ENCODE measurements around the gene C12orf76. TPM values are rescaled to one million over a fixed set of nuclear protein-coding genes. Genes with fewer than 3 reads are reported as not detected.
"Not testable (repeated sequence)": the region's sequence is repeated elsewhere in the genome, so short reads cannot be mapped to it uniquely, and the experiment has no call there.

The C12orf76 gene
- polyA plus RNA-seq, 3 donors, result 9.3 to 19.4 (median 10.6) TPM

DNA sequence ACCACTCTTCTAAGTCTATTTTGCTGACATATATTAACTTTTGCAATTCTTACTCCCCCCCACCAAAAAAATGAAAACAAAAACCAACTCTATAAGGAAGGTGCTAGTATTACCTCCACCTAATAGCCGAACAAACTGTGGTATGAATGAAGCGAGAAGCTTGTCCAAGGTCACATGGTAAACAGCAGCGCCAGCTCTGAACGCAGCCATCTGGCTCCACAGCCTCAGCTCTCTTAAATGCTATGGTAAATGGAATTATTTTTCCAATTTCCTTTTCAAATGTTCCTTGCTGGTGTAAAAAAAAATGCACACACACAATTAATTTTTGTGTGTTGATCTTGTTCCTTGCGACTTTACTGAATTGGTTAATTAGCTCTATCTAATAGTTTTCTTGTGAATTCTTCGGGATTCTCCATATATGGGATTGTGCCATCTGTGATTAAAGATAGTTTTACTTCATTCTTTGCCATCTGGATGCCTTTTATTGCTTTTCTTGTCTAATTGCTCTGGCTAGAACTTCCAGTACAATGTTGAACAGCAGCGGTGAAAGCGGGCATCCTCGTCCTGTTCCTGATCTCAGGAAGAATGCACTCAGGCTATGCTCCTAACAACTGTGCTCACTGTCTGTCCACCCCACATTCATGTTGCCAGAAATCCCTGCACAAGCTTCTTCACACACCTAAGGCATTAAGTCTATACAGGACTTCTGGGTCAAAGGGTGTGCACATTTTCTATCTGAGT lies 10.7 kb upstream of the C12orf76 start:
- Mint-ChIP-seq H3K4me1 (peaks cover 33% of the 10 kb centered on the region), H3K4me3 (no peak overlapping the region), H3K9me3 (peaks cover 0 to 2% (median 0%) of the 10 kb centered on the region in 7 donors), H3K27me3 (ENCODE audit: low read depth in 3 of 3) (peaks cover 0 to 2% (median 2%) of the 10 kb centered on the region in 3 donors), H3K36me3 (no peaks in the 10 kb centered on the region), H3K27ac (peak overlapping the region in 1 of 7 donors; percentile 60)
- no peak overlapping the region for H3K4me3 ChIP-seq (replicated peaks in 1 of 3; ENCODE audit: low read depth in 2 of 3, low read length in 3 of 3)
- no peak overlapping the region for H3K27ac ChIP-seq (ENCODE audit: low read depth in 1 of 2, low read length in 2 of 2)
- H3K9ac ChIP-seq (ENCODE audit: insufficient read depth, low read length, poor library complexity, severe bottlenecking), result no peak overlapping the region
- H3K9me3 ChIP-seq (replicated peaks in 1 of 2; ENCODE audit: control insufficient read depth in 1 of 2, insufficient read depth in 1 of 2, low read length in 2 of 2), result no peaks in the 10 kb centered on the region
- intact Hi-C loops (cut with micrococcal nuclease), result loop anchor here in 1 of 2 donors (10.0 kb wide), 1 partner anchor 66 kb away; the partner anchor contains the start of gene IFT81
- peaks cover 17 to 26% of the 10 kb centered on the region in 2 donors for H3K4me1 ChIP-seq (ENCODE audit: control insufficient read depth in 1 of 2, insufficient read depth in 2 of 2, low read length in 2 of 2)
- WGBS (ENCODE audit: insufficient coverage), result 95% methylated on average over 3 of the region's 9 CpGs
- no peak for DNase-seq
- no peak overlapping the region for H3K4me2 ChIP-seq (replicated peaks; ENCODE audit: extremely low read depth, low read length, poor library complexity, severe bottlenecking)
- H2AFZ ChIP-seq (ENCODE audit: insufficient read depth, low read depth, low read length, poor library complexity, severe bottlenecking), result no peak overlapping the region
- H3K36me3 ChIP-seq (replicated peaks in 1 of 2; ENCODE audit: control insufficient read depth in 1 of 2, insufficient read depth in 2 of 2, low read length in 2 of 2), result no peaks in the 10 kb centered on the region
- no peaks in the 10 kb centered on the region for H3K79me2 ChIP-seq (ENCODE audit: insufficient read depth, low read length)
- TF ChIP-seq, protein P1, sequence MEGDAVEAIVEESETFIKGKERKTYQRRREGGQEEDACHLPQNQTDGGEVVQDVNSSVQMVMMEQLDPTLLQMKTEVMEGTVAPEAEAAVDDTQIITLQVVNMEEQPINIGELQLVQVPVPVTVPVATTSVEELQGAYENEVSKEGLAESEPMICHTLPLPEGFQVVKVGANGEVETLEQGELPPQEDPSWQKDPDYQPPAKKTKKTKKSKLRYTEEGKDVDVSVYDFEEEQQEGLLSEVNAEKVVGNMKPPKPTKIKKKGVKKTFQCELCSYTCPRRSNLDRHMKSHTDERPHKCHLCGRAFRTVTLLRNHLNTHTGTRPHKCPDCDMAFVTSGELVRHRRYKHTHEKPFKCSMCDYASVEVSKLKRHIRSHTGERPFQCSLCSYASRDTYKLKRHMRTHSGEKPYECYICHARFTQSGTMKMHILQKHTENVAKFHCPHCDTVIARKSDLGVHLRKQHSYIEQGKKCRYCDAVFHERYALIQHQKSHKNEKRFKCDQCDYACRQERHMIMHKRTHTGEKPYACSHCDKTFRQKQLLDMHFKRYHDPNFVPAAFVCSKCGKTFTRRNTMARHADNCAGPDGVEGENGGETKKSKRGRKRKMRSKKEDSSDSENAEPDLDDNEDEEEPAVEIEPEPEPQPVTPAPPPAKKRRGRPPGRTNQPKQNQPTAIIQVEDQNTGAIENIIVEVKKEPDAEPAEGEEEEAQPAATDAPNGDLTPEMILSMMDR (IDR thresholded peaks at IDR 0.05), result no peak
- no peaks in the 10 kb centered on the region for H4K20me1 ChIP-seq (ENCODE audit: insufficient read depth, low read length)
- no peaks in the 10 kb centered on the region for H3K27me3 ChIP-seq (ENCODE audit: control insufficient read depth in 2 of 2, insufficient read depth in 2 of 2, low read length in 2 of 2)

DNA sequence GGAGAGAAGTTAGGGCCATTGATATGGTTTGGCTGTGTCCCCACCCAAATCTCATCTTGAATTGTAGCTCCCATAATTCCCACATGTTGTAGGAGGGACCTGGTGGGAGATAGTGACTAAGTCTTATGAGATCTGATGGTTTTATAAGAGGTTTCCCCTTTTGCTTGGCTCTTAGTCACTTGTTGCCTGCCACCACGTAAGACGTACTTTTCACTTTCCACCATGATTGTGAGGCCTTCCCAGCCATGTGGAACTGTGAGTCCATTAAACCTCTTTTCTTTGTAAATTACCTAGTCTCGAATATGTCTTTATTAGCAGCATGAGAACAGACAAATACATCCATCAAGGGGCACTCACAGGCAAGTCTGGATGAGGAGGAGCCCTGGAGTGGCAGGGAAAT lies 8.3 kb upstream of the C12orf76 start:
- intact Hi-C loops (cut with micrococcal nuclease), result loop anchor here in 1 of 2 donors (10.0 kb wide), 1 partner anchor 68 kb away; the partner anchor contains the start of gene IFT81
- no CpG with 5 or more reads among the region's 3 CpGs for WGBS (ENCODE audit: insufficient coverage)
- H3K79me2 ChIP-seq (ENCODE audit: insufficient read depth, low read length), result not testable (repeated sequence)

GRCh38 chr12:110055375-110056352 lies 7.3 kb upstream of the C12orf76 start:
- Histone ChIP-seq H3K4me1 (ENCODE audit: control insufficient read depth in 1 of 2, insufficient read depth in 2 of 2, low read length in 2 of 2) (peaks cover 17 to 26% of the 10 kb centered on the region in 2 donors), H3K27ac (ENCODE audit: low read depth in 1 of 2, low read length in 2 of 2) (peak overlapping the region in 1 of 2 donors; percentile 11)
- DNase-seq, result peak; percentile 10 to 81 (median 35)
- WGBS (ENCODE audit: insufficient coverage), result 0% methylated on average over 1 of the region's 11 CpGs
- not testable (repeated sequence) for H3K9me3 Mint-ChIP-seq; H2AFZ ChIP-seq (ENCODE audit: insufficient read depth, low read depth, low read length, poor library complexity, severe bottlenecking); H3K4me3 ChIP-seq (replicated peaks in 1 of 3; ENCODE audit: low read depth in 2 of 3, low read length in 3 of 3); H3K36me3 Mint-ChIP-seq; H3K27me3 Mint-ChIP-seq (ENCODE audit: low read depth in 3 of 3); H3K9ac ChIP-seq (ENCODE audit: insufficient read depth, low read length, poor library complexity, severe bottlenecking); H4K20me1 ChIP-seq (ENCODE audit: insufficient read depth, low read length); H3K4me2 ChIP-seq (replicated peaks; ENCODE audit: extremely low read depth, low read length, poor library complexity, severe bottlenecking); H3K79me2 ChIP-seq (ENCODE audit: insufficient read depth, low read length); H3K27me3 ChIP-seq (ENCODE audit: control insufficient read depth in 2 of 2, insufficient read depth in 2 of 2, low read length in 2 of 2); H3K36me3 ChIP-seq (replicated peaks in 1 of 2; ENCODE audit: control insufficient read depth in 1 of 2, insufficient read depth in 2 of 2, low read length in 2 of 2); H3K9me3 ChIP-seq (replicated peaks in 1 of 2; ENCODE audit: control insufficient read depth in 1 of 2, insufficient read depth in 1 of 2, low read length in 2 of 2)
- H3K4me3 Mint-ChIP-seq, result peak overlapping the region; percentile 38 to 69
- peaks cover 35% of the 10 kb centered on the region for H3K4me1 Mint-ChIP-seq
- H3K27ac Mint-ChIP-seq, result peak overlapping the region in 6 of 7 donors; percentile 67 to 86 (median 78)
- intact Hi-C loops (cut with micrococcal nuclease), result loop anchor here in 1 of 2 donors (10.0 kb wide), 1 partner anchor 69 kb away; the partner anchor contains the start of gene IFT81

More for the DNA sequence above, 8.3 kb upstream of the C12orf76 start:
- Mint-ChIP-seq H3K27ac (peak overlapping the region in 1 of 7 donors; percentile 70), H3K4me1 (peaks cover 33% of the 10 kb centered on the region)
- H3K36me3 ChIP-seq (replicated peaks in 1 of 2; ENCODE audit: control insufficient read depth in 1 of 2, insufficient read depth in 2 of 2, low read length in 2 of 2); H3K9ac ChIP-seq (ENCODE audit: insufficient read depth, low read length, poor library complexity, severe bottlenecking); H3K27me3 ChIP-seq (ENCODE audit: control insufficient read depth in 2 of 2, insufficient read depth in 2 of 2, low read length in 2 of 2); H3K4me3 ChIP-seq (replicated peaks in 1 of 3; ENCODE audit: low read depth in 2 of 3, low read length in 3 of 3); H4K20me1 ChIP-seq (ENCODE audit: insufficient read depth, low read length); H3K4me3 Mint-ChIP-seq; H3K36me3 Mint-ChIP-seq; H3K27me3 Mint-ChIP-seq (ENCODE audit: low read depth in 3 of 3); H3K9me3 Mint-ChIP-seq; H2AFZ ChIP-seq (ENCODE audit: insufficient read depth, low read depth, low read length, poor library complexity, severe bottlenecking); H3K27ac ChIP-seq (ENCODE audit: low read depth in 1 of 2, low read length in 2 of 2); H3K9me3 ChIP-seq (replicated peaks in 1 of 2; ENCODE audit: control insufficient read depth in 1 of 2, insufficient read depth in 1 of 2, low read length in 2 of 2); H3K4me2 ChIP-seq (replicated peaks; ENCODE audit: extremely low read depth, low read length, poor library complexity, severe bottlenecking): not testable (repeated sequence)
- DNase-seq, result peak in 1 of 3 donors; percentile 21
- peaks cover 17 to 26% of the 10 kb centered on the region in 2 donors for H3K4me1 ChIP-seq (ENCODE audit: control insufficient read depth in 1 of 2, insufficient read depth in 2 of 2, low read length in 2 of 2)

All from CD14-positive monocyte (primary cell).